ENCODE results near the gene PDK4. TPM values are rescaled to one million over a fixed set of nuclear protein-coding genes. Genes with fewer than 3 reads are reported as not detected.

The PDK4 gene
- total RNA-seq, 6 experiments from 2014 or later: 7.9 to 109 (median 79.0) TPM

GRCh38 chr7:95535662-95536061, 60.7 kb downstream of the PDK4 start:
- 9% methylated on average over 1 of the region's 1 CpG for WGBS (ENCODE audit: insufficient coverage, low coverage, low lambda C conversion rate, missing lambda C conversion rate)
- TF ChIP-seq POLR2A (IDR thresholded peaks at IDR 0.05) (no peak), CTCF (IDR thresholded peaks at IDR 0.05) (no peak)
- Histone ChIP-seq H3K27me3 (no peaks in the 10 kb centered on the region), H3K27ac (no peak overlapping the region), H3K36me3 (no peaks in the 10 kb centered on the region), H3K4me1 (peaks cover 0 to 22% (median 4%) of the 10 kb centered on the region in 4 donors), H3K9me3 (no peaks in the 10 kb centered on the region), H3K4me3 (no peak overlapping the region)
- intact Hi-C loops (cut with DNase I): no loop called here
- DNase-seq (no peak), ATAC-seq (peak in 2 of 4 donors; percentile 51 to 52)

DNA sequence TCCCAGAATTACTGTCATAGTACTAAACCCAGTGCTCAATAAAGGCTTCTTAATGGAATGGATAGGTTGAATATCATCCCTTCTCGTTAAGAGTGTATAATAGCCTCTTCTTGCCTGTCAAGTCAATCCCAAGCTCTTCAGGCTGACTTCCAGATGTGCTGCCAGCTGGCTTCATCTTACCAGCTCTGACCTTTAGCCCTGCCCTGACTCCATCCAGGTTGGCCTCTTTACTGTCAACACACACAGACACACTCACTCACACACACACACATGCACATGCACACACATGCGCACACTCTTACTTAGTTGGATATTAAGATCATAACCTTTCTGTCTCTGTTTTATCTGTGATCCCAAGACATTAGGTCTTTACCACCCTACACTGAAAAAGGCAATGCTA, 61.5 kb downstream of the PDK4 start:
- intact Hi-C loops (cut with DNase I): no loop called here
- no peak overlapping the region for H3K27ac ChIP-seq
- WGBS (ENCODE audit: insufficient coverage, low coverage, low lambda C conversion rate, missing lambda C conversion rate): 39% methylated on average over 2 of the region's 2 CpGs
- no peaks in the 10 kb centered on the region for H3K27me3 ChIP-seq
- ATAC-seq (peak; percentile 85 to 96 (median 95)), DNase-seq (peak; percentile 30 to 82 (median 82))
- H3K9me3 ChIP-seq: no peaks in the 10 kb centered on the region
- H3K4me3 ChIP-seq: no peak overlapping the region
- H3K36me3 ChIP-seq: no peaks in the 10 kb centered on the region
- TF ChIP-seq CTCF (IDR thresholded peaks at IDR 0.05): no peak
- no peak for TF ChIP-seq POLR2A (IDR thresholded peaks at IDR 0.05)
- peaks cover 0 to 22% (median 4%) of the 10 kb centered on the region in 4 donors for H3K4me1 ChIP-seq

Other genes with a start within 250 kb of the PDK4 start
- 100 to 1,000 TPM; 149 to 328 (median 193) TPM for gene PON3, start 200.1 kb downstream of the PDK4 start, total RNA-seq
- gene PON2, start 161.5 kb downstream of the PDK4 start, total RNA-seq: 100 to 1,000 TPM in 4 of 6 experiments, 10 to 100 TPM in 2; 78.6 to 273 (median 127) TPM
- 1 to 10 TPM in 1 of 6 experiments, under 1 TPM in 4, not detected in 1; 0.29 to 3.4 (median 0.49) TPM for gene ASB4, start 110.6 kb downstream of the PDK4 start, total RNA-seq
- 1 to 10 TPM in 1 of 6 experiments, under 1 TPM in 5; 0.09 to 1.1 (median 0.62) TPM for gene DYNC1I1, start 176.0 kb upstream of the PDK4 start, total RNA-seq